Hematopoietic multipotent progenitor cell treated with erythropoietin and hydrocortisone succinate and interleukin-3 and kit ligand, for 6 days (in vitro differentiated cells): ENCODE measurements around the gene TDRD15.
"Not testable (repeated sequence)": the region's sequence is repeated elsewhere in the genome, so short reads cannot be mapped to it uniquely, and the experiment has no call there.

ENCODE experiments used
- DNase-seq: peaks from one replicate; pipeline ENCODE4 v3.0.0-alpha.2; 2015

The TDRD15 gene

DNA sequence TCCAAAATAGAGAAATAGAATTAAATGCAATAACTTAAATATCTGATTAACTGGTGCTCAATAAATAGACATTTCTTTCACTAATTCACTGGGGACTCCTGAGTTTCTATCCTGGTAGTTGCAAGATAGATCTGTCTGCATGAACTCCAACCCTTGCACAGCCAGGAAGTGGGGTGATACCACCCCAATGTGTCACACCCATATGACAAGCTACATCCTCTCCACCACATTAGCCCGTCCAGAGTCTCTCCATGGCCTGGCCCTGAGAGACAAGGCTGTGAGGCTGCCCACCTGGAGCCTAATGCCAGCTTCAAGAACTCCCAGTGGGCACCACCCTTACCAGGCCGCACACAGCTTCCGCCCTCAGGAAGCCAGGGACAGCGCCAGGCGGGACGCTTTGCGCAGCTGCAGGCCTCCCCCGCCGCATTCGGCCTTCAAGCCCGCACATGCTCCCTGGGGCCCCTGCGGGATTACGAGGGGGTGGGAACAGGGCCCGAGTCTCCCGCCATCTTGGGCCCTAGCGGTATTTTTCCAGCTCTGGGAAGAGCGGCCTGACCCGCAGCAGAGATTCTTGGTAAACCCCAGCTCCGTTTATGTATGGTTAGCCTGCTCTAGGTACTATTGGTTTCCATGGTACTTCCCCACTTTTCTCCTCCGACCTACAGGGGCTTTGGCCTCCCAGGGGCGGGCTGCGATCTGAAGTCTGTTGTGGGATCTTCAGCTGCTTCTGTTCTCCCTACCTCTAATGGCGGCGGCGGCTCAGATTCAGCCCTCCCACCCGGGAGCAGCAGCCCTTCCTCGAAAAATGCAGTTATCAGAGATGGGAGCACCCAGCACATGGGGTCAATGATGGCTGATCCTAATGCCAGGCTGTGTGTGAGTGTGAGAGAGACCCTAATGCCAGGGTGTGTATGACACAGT, at the start of gene TDRD15:
Gene TDRD15 (plus strand): TSS at position 496 of the 921 bp plus-strand sequence. CDS start 13,500 bp downstream, outside the sequence.
- DNase-seq = peak; percentile 7

DNA sequence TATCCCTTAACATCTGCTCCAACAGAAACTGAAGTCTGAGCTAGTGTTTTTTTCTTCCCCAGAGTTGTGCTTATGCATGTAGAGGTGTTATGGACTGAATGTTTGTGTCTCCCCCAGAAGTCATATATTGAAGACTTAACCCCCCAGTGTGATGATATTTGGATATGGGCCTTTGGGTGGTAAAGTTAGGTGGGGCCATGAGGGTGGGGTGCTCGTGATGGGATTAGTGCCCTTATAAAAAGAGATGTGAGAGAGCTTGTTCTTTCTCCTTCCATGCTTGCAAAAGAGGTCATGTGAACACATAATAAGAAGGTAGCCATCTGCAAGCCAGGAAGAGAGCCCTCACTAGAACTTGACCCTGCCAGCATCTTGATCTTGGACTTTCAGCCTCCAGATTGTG, 45.5 kb upstream of the TDRD15 start:
- DNase-seq = no peak

DNA sequence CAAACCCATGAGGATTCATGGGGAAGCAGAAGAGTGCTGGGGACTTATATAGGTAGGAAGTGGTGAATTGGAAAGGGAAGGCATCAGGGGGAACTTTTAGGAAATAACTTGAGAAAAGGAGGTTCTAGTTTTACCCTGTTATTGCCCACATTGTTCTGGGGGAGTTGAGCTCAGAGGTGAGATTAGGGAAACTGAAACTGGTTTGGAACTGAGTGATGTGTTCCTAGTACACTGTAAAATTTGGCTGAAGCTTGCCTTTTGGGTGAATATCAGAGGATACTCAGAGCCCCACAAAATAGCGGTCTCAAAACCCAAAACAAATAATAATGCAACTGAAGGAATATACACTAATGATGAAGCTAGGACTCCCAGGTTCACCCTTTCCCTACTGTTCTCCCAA, 40.3 kb upstream of the TDRD15 start:
- DNase-seq = no peak

DNA sequence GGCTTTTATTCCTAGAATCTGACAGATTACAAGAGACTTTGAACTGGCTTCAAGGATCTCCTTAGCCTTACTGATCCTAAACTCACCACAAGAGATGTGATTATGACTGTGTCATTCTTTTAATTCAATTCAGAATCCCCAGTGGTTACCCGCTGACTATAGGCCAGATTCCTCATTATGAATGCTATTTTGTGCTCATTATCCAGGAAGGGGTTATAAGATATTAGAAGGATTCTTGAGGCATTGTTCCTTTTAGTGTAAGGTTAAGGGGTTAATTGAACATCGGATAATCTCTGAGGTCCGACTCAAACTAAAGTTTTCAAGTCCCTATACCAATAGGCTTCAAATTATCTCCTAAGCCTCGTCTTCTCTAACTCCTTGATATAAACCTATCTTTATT, 39.4 kb upstream of the TDRD15 start:
- no peak for DNase-seq

DNA sequence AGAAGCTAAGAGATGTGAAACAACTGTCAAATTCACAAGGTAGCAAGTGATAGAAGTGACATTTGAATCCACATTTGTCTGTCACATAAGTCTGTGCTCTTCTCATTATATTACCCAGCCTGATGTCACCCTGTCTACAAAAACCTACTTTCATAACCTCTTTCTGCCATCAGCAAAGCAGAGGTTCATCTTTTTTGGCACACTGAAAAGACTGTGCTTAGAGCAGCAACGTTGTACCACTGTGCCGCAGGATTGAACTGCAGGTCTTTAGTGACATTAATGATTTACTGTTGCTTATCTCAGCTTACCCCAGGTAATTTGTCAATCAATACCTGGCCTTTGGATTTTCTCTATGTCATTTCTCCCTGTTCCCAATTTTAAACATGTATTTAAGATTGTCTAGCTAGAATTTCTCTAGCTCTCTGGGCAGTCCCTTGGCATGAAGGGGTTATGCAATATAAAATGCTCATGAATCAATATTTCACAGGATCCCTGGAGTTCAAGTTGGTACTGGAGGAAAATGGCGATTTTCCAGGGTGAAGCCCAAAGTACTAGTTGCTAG, 31.4 kb upstream of the TDRD15 start:
- no peak for DNase-seq

DNA sequence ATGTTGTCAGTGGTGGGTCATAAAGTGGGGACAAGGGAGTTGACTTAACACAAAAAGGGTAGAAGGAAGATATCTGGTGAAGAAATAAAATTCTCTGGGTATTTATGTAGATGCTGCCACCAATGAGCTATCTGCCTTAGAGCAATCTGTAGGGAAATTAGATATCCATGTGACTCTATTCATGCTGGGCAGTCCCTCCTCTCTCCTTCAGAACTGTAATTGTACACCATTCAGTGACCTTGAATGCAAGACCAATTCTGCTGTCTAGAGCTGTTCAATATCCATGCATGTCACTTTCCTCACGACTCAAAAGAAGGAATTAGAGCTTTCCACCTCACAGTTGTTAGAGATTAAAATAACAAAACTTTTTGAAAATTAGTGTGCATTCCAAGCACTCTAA, 28.6 kb upstream of the TDRD15 start:
- DNase-seq = no peak

DNA sequence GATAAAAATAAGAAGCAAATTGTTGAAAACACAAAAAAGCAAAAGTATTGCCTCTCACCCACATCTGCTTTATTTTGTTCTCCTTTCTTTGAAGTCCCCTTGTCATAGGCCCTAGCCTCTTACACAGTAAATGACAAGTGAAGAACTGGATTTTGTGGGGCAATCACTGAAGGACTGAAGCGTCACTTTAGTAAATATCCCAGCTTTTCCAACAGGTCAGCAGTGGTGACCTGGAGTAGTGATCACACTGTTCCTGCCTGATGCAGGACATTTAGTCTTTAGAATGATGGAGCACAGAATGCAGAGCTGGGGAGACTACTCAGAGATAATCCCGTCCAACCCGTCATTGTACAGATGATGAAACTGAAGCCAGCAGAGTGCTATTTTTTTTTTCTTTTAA, 28.1 kb upstream of the TDRD15 start:
- DNase-seq = no peak

DNA sequence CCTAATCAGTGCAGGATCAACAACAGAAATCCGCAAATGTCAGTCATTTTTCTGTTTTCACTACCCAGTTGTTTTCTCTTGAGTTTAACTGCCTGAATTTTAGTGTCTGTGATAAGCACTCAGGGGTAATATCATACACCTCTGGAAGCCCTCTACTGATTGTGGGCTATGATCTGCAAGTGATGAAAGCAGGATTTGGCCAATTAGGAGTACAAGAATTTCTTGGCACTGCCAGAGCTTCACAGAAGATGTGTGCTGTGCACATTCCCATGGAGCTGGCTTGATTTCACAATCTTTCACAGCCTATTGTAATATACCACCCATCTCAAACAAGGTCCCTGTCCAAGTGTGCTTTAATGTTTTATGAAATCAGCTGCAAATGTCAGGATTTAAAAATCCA, 27.3 kb upstream of the TDRD15 start:
- no peak for DNase-seq

DNA sequence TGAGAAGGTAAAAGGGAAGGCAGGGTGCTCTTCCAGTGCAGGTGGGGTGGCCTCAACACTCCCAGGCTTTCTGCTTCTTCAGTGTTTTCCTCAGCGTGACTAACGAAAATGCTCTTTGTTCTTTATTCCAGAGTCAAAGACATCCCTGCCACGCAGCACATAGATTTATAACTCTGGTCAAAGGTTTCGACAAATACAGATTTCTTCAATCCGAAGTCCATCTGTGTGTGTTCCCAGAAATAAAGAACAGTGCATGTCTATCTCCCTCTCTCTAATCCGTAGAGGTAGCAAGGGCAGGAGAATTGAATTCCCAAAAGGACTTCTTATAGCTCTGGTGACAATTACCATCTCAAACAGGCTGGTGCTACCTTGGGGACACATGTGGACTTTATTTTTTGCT, 26.4 kb upstream of the TDRD15 start:
- DNase-seq = no peak

DNA sequence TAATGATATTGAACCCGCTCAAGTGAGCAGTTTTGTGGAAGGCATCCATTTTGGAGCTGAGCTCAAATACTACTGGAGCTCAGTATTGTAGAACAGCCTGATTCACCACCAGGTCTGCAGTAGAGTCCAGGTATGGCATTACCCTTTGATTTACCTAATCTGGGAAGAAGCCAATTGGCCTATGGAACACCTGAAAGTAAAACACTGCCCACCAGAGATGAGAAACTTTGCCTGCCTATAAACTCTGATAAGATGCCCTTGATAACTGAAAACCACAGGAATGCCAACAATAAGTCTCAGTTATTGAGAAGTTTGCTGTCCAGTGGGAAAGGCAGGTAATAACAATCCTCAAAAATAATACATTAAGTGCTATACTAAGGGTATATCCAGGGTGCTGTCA, 25.5 kb upstream of the TDRD15 start:
- no peak for DNase-seq

DNA sequence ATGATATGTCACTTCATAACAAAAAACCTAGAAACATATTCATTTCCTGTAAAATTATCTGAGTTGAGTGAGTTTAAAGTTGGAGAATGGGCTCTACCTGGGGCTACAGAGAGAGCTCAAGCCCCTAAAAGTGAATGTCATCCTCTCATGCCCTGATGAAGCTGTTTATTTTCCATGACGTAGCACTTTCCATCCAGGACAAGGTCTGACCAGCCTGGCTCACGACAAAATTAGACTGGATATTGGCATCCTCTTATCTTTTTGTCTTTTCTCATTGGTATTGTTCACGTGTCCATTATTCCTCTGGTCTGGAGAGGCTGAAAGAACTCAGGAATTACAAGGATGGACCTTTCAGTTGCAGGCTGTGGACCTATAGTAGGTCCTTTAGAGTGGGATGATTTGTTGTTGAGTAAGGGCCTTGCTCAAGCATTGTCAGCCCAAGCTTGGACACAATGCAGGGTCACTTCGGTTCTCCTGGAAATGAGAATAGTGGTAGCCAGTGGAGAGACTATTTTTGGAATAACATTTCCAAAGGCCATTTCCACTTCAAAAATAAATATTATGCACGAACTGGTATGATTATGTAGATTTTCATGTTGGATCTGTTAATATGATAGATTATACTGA, 24.4 kb upstream of the TDRD15 start:
- DNase-seq = no peak

DNA sequence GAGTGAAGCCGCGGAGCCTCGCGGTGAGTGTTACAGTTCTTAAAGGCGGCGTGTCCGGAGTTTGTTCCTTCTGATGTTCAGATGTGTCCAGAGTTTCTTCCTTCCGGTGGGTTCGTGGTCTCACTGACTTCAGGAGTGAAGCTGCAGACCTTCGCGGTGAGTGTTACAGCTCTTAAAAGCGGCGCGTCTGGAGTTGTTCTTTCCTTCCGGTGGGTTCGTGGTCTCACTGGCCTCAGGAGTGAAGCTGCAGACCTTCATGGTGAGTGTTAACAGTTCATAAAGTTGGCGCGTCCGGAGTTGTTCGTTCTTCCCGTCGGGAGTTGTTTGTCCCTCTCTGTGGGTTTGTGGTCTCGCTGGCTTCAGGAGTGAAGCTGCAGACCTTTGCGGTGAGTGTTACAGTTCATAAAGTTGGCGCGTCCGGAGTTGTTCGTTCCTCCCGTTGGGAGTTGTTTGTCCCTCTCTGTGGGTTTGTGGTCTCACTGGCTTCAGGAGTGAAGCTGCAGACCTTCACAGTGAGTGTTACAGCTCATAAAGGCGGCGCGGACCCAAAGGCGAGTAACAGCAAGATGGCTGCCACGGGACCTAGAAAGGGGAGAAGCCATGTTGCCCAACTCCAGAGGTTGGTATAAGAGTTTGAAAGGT, 22.1 kb upstream of the TDRD15 start:
- DNase-seq = not testable (repeated sequence)

DNA sequence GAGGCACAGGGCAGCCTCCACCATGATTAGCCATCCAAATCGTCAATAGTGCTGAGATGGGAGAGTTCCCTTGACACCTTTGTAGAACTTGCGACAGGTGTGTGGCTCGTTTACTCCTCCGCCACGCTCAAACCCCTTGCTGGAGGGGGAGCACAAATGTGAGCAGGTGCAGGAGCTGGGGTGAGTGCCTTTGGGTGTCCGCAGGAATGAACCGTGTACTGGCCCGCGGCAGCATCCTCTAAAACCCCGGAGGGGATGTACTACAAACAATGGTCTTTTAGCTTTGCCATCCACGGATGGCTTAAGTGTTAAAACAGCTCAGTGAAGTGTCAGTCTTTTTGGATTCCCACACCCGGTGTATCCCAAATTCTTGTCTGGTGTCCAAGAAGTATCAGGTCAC, 21.4 kb upstream of the TDRD15 start:
- DNase-seq = no peak

DNA sequence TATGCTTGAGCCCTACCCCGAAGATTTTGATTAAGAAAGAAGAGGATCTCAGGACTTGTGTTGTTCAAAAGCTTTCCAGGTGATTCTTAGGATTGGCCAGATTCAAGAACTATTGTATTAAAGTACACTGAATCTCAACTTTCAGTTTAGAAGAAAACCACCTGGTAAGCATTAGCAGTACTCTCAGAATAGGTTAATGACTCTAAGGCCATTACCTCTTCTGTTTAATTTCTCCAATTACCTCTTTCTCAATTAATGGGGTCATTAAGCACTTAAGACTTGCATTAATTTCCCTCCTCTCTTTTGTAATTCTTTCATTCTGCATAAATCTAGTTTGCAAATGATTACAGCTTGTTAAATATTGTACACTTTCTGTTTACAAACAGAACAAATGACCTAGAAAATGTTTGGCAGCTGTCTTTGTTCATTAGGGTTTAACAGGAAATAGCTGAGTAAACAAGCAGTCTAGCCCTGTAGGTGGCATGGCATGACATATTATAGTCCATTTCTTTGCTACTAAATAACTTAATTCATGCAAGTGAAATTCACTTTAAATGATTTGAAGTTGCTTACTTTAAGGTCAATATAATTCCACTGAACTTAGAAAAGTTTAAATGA, 20.4 kb upstream of the TDRD15 start:
- no peak for DNase-seq

DNA sequence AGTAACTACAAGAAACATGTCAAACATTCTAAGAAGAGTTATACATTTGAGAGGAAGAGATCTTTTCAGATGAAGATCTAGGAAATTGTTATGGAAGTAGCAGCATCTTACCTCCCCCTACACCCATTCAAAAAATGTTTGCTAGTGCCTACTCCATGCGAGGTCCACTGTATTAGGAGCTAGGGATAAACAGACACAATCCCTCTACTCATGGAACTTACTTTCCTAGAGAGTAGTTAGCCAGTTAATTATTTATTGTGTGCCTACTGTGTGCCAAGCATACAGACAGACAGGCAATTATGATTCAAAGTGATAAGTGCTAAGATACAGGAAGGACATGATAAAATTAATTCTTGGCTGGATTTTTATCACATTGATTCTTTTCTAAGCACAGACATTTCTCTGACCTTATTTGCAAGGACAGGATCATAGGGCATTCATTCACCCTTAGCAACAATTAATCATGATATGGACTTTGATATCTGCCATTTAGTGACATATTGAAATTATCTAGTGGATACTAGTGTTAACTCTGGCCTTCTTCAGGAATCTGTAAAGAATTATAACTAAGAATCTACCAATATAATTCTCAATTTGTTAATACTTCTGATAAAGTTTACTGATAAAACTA, 19.6 kb upstream of the TDRD15 start:
- DNase-seq = no peak

DNA sequence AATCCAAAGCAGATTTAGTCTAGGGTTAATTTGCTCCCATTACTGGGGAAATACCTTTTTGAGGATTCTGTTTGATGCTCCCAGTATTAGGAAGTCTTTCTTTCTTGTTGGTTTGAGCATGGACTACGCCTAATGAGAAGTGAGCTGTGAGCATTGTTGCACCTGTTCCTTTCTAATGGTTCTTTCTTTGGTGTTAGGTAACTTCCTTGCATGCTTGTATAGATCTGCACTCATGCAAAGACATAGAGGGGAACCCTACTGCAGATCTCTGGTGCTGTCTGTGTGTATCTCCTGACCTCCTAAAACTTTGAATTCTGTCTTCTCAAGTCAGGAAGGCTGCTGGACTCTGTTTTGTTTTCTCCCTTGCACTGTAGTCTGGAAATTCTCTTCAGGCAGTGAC, 12.8 kb upstream of the TDRD15 start:
- no peak for DNase-seq

DNA sequence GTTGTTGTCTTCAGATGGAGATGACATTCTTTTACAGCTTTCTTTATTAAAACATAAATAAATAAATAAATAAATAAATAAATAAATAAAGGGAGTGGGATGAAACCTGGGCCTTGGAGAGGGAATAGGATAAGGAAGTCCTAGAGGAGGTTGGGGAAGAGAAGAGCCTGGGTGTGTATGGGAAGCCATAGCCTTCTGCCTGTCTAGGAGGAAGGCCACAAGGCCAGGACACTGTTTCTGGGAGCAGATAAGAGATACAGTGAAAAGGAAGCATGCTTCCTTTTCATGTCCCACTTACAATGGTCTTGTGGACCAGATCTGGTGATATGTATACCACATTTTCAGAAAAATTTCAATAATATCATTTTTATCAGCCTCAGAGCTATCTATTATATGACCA, 6.1 kb upstream of the TDRD15 start:
- no peak for DNase-seq

DNA sequence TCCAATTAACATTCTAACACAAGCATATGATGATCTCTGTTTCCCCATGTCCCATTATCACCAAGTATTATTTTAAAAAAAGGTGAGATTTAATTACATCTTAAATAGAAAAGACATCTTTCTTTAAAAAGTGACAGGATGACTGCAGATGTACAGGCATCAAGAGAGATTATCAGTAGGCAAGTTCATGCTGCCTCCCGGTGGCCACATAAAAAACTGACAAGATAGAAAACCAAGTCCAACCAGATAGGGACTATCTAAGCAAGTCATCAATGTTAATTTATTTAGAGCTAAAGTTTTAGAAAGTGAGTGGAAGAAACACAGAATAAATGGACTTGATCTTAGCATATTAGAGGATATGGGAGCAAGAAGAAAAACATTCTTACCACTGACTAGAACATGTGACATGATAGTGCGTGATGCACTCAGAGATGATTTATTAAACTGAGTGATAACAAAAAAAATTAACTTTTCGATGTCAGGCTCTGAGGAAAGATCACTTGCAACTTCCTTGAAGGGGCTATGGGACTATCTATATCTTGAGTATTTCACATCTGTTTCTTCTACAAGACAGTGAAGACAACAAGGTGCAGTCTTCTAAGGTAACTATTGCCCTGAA, 5.4 kb upstream of the TDRD15 start:
- peak; percentile 55 for DNase-seq

DNA sequence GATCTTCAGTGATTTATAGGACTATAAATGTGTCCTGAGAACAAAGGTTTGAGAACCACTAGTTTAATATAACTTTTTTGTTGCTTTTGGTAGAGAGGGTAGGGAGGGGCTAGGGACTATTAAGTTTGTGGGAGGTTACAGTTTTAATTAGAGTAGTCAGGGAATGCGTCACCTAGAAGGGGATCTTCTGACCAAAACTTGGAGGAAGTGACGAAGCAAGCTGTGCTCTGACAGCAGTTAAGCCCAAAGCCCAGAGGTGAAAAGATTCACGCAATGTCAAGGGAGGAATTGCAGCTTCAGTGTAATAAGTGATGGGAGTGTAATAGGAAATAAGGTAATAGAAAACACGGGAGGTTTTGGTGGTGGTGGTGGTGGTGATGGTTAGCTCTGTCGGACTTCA, 8.1 kb downstream of the TDRD15 start:
- no peak for DNase-seq

DNA sequence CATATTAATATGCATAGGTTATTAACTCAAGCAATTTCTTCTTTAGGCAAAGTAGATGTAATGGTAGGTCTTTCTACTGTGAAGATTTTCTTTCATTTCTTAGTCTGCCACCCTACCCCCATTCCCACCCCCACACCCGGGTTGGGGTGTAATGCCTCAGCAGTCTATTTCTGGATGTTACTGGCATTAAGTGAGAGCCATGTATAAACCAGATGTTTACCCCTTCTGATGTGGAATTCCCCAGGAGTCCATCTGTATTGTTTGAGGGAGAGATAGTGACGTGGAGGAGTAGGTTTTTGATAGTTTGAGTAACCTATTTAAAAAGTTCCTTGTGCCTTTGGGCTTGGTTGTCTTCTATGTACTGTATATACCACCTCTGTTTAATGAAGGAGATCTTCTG, 11.8 kb downstream of the TDRD15 start:
- no peak for DNase-seq

DNA sequence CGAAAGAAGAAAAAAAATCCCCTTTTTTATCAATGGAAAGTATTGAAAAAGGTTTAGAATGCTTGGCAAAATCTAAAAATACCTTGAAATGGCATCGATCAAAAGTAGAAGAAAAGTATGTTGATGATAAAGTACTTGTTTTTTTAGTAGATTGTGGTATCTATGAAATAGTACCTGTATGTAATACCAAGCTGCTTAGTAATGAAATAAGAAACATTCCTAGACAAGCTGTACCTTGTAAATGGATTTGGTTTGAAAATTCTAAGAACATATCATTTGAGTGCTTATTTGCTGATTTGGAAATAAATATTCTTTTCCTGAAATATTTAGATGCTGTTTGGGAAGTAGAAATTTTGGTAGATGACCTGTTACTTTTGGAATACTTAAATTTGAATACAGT, 18.4 kb downstream of the TDRD15 start:
- no peak for DNase-seq

DNA sequence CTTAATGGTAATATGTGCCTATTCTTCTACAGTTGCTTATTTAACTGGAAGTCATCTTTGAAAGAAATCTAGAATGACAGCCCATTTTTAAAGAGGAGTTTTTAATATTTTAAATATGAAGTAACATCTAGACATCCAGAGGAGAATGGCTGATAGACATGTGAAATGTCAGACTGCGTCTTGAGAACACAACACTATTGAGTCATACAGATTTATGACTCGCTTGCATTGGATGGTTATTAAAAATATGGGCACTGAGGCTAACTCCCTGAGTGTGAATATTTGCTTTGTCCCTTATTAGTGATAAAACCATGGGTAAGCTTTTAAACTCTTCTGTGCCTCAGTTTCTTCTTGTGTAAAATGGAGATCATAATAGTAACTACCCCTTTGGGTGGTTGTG, 22.9 kb downstream of the TDRD15 start:
- DNase-seq = no peak
